Heart left ventricle (tissue), 13 donors: Measurements from ENCODE around the gene ACD.

Source experiments
- CTCF ChIP-seq, 12 donors: fragments of 200-600 bp; sonication (generic) in 4 of 12; IDR thresholded peaks; one replicate each; pipeline versions ENCODE4 v1.5.0 to v1.8.0; 2018 to 2022; ENCODE audit warnings: antibody characterized with exemption in 12 of 12, mild to moderate bottlenecking in 5 of 12
- POLR2A ChIP-seq, 2 donors: fragments of 450-650 bp; IDR thresholded peaks; one replicate each; pipeline ENCODE4 v1.6.1; 2017; ENCODE audit warnings: antibody characterized with exemption in 2 of 2, mild to moderate bottlenecking in 2 of 2, moderate library complexity in 2 of 2
- donor health status: ischemic (EF 13 %, LVEDD 7.1; RV severe dilation, severe dysfunction).
- donor health status: DM: no; HTN: yes; CAD: no.
- donor health status: DM: no; HTN: no; CAD: no.
- donor health status: ischemic (EF 25% LVEDD 6.9; RV normal size, moderate dysfunction).
- donor health status: ischemic (EF 25% LVEDD 5.7; RV mildly dilated, moderate dysfunction).
- donor health status: ischemic (EF 35%, LVEDD 5.7; RV mildly dilated, moderate dysfunction).
- donor health status: nonischemic (EF 11% LVEDD 7.7; RV severe dilation, severe dysfunction).
- donor health status: DM: yes; HTN: yes; CAD: no.
- donor health status: PGD.
- donor health status: ischemic (EF 29% LVEDD 5.4; RV normal size, mild dysfunction).
- donor health status: nonischemic (EF 23%, LVEDD 6.1; RV moderate dilation, normal function).

GRCh38 chr16:67651039-67651438, 9.0 kb downstream of the ACD start:
- TF ChIP-seq POLR2A (IDR thresholded peaks at IDR 0.05) (no peak), CTCF (IDR thresholded peaks at IDR 0.05) (no peak)
